LNCaP clone FGC (cell line): ENCODE measurements around the gene MTMR3.

Source experiments
- DNase-seq: peaks from one replicate; pipeline ENCODE4 v3.0.0-alpha.2; 2011; ENCODE audit warnings: low read depth
- H3K4me3 ChIP-seq: 2 replicates; pipeline ENCODE4 v1.5.1; 2011; ENCODE audit warnings: mild to moderate bottlenecking, low read depth, low read length, control low read depth
- CTCF ChIP-seq: IDR thresholded peaks from 2 replicates; pipeline ENCODE4 v1.5.1; 2012; ENCODE audit warnings: mild to moderate bottlenecking; ENCODE audit not compliant: control insufficient read depth, insufficient read depth; ENCODE audit errors: extremely low read depth

Gene MTMR3

GRCh38 chr22:30062950-30063349 lies 180.0 kb downstream of the MTMR3 start:
- DNase-seq, result no peak
- H3K4me3 ChIP-seq, result no peak overlapping the region
- TF ChIP-seq CTCF, result no peak

- TF ChIP-seq CTCF, result no peak
- no peak for DNase-seq
- no peak overlapping the region for H3K4me3 ChIP-seq
Measured at GRCh38 chr22:30064172-30064571, 181.2 kb downstream of the MTMR3 start.

GRCh38 chr22:30073743-30074142 lies 190.8 kb downstream of the MTMR3 start:
- TF ChIP-seq CTCF, result no peak
- DNase-seq, result no peak
- H3K4me3 ChIP-seq, result no peak overlapping the region

- TF ChIP-seq CTCF, result no peak
- no peak overlapping the region for H3K4me3 ChIP-seq
- no peak for DNase-seq
Measured at GRCh38 chr22:30074147-30074546, 191.2 kb downstream of the MTMR3 start.

GRCh38 chr22:30074994-30075393 lies 192.0 kb downstream of the MTMR3 start:
- no peak overlapping the region for H3K4me3 ChIP-seq
- TF ChIP-seq CTCF, result no peak
- DNase-seq, result no peak

GRCh38 chr22:30077279-30077880 lies 194.4 kb downstream of the MTMR3 start:
- no peak for DNase-seq
- TF ChIP-seq CTCF, result no peak
- H3K4me3 ChIP-seq, result no peak overlapping the region

GRCh38 chr22:30078320-30079311 lies 195.6 kb downstream of the MTMR3 start:
- H3K4me3 ChIP-seq, result no peak overlapping the region
- TF ChIP-seq CTCF, result no peak
- no peak for DNase-seq
